ENCODE results near the gene CACNG4.

CACNG4 gene

GRCh38 chr17:66985338-66986237 lies 21.1 kb downstream of the CACNG4 start:
- DNase-seq (ENCODE audit: low read depth): no peak

GRCh38 chr17:66986659-66987058 lies 22.2 kb downstream of the CACNG4 start:
- DNase-seq (ENCODE audit: low read depth): no peak

GRCh38 chr17:66987059-66987616 lies 22.6 kb downstream of the CACNG4 start:
- no peak for DNase-seq (ENCODE audit: low read depth)

GRCh38 chr17:66988069-66988798 lies 23.7 kb downstream of the CACNG4 start:
- no peak for DNase-seq (ENCODE audit: low read depth)

GRCh38 chr17:66989076-66989475 lies 24.6 kb downstream of the CACNG4 start:
- DNase-seq (ENCODE audit: low read depth): no peak

- DNase-seq (ENCODE audit: low read depth): no peak
These were observed 25.1 kb downstream of the CACNG4 start for GRCh38 chr17:66989579-66989978.

GRCh38 chr17:66990047-66990446 lies 25.5 kb downstream of the CACNG4 start:
- DNase-seq (ENCODE audit: low read depth): no peak

GRCh38 chr17:66992911-66993442 lies 28.5 kb downstream of the CACNG4 start:
- no peak for DNase-seq (ENCODE audit: low read depth)

- DNase-seq (ENCODE audit: low read depth): no peak
These were observed 29.9 kb downstream of the CACNG4 start for GRCh38 chr17:66994361-66994760.

GRCh38 chr17:66994930-66995535 lies 30.5 kb downstream of the CACNG4 start:
- DNase-seq (ENCODE audit: low read depth): no peak

- DNase-seq (ENCODE audit: low read depth): no peak
These were observed 31.4 kb downstream of the CACNG4 start for GRCh38 chr17:66995944-66996343.

GRCh38 chr17:66996926-66997325 lies 32.4 kb downstream of the CACNG4 start:
- no peak for DNase-seq (ENCODE audit: low read depth)

GRCh38 chr17:67003231-67003630 lies 38.7 kb downstream of the CACNG4 start:
- no peak for DNase-seq (ENCODE audit: low read depth)

- no peak for DNase-seq (ENCODE audit: low read depth)
These were observed 39.7 kb downstream of the CACNG4 start for GRCh38 chr17:67004181-67004580.

GRCh38 chr17:67007266-67007665 lies 42.8 kb downstream of the CACNG4 start:
- DNase-seq (ENCODE audit: low read depth): no peak

GRCh38 chr17:67008101-67008500 lies 43.6 kb downstream of the CACNG4 start:
- no peak for DNase-seq (ENCODE audit: low read depth)

- no peak for DNase-seq (ENCODE audit: low read depth)
These were observed 47.1 kb downstream of the CACNG4 start for GRCh38 chr17:67011527-67012175.

- no peak for DNase-seq (ENCODE audit: low read depth)
These were observed 49.4 kb downstream of the CACNG4 start for GRCh38 chr17:67013891-67014290.

- no peak for DNase-seq (ENCODE audit: low read depth)
These were observed 50.5 kb downstream of the CACNG4 start for GRCh38 chr17:67015001-67015400.

- no peak for DNase-seq (ENCODE audit: low read depth)
These were observed 51.7 kb downstream of the CACNG4 start for GRCh38 chr17:67016039-67016762.

GRCh38 chr17:67017910-67018309 lies 53.4 kb downstream of the CACNG4 start:
- DNase-seq (ENCODE audit: low read depth): no peak

Data from GM04503 (cell line).